Measurements from ENCODE around the gene BZW1.

Gene BZW1

GRCh38 chr2:200839513-200839912, 27.8 kb downstream of the BZW1 start:
- no peak for DNase-seq

GRCh38 chr2:200843993-200844948, 32.6 kb downstream of the BZW1 start:
- no peak for DNase-seq

- DNase-seq = no peak
Observed at GRCh38 chr2:200845194-200845593, 33.5 kb downstream of the BZW1 start.

GRCh38 chr2:200845669-200846325, 34.1 kb downstream of the BZW1 start:
- peak in 3 of 4 experiments; percentile 18 to 38 (median 36) for DNase-seq

GRCh38 chr2:200847269-200847668, 35.6 kb downstream of the BZW1 start:
- peak; percentile 47 to 87 (median 66) for DNase-seq

- DNase-seq = no peak
Observed at GRCh38 chr2:200847939-200848338, 36.2 kb downstream of the BZW1 start.

- DNase-seq = no peak
Observed at GRCh38 chr2:200850512-200851256, 39.0 kb downstream of the BZW1 start.

GRCh38 chr2:200851398-200852248, 39.9 kb downstream of the BZW1 start:
- no peak for DNase-seq

GRCh38 chr2:200852605-200853004, 40.9 kb downstream of the BZW1 start:
- DNase-seq = no peak

- no peak for DNase-seq
Observed at GRCh38 chr2:200856806-200857205, 45.1 kb downstream of the BZW1 start.

GRCh38 chr2:200860092-200860795, 48.5 kb downstream of the BZW1 start:
- peak in 2 of 4 experiments; percentile 17 to 37 for DNase-seq

GRCh38 chr2:200861617-200862155, 50.0 kb downstream of the BZW1 start:
- DNase-seq = no peak

GRCh38 chr2:200862532-200863000, 50.9 kb downstream of the BZW1 start:
- DNase-seq = peak; percentile 50 to 86 (median 66)

GRCh38 chr2:200863782-200864175, 52.1 kb downstream of the BZW1 start:
- DNase-seq = peak; percentile 59 to 71 (median 67)

GRCh38 chr2:200864176-200865034, 52.7 kb downstream of the BZW1 start, which contains the start of gene CLK1:
CLK1 (minus strand) TSS chr2:200864658; CDS start chr2:200861862, 2,796 bp downstream.
- peak; percentile 97 to 99 (median 98) for DNase-seq

GRCh38 chr2:200869014-200869413, 57.3 kb downstream of the BZW1 start:
- no peak for DNase-seq

- no peak for DNase-seq
Observed at GRCh38 chr2:200871151-200871550, 59.4 kb downstream of the BZW1 start.

GRCh38 chr2:200873560-200873959, 61.9 kb downstream of the BZW1 start:
- DNase-seq = peak in 2 of 4 experiments; percentile 32 to 37

Measured in suppressor macrophage (primary cell).